PFSK-1 (cell line): ENCODE data around the gene TTC12.

ENCODE experiments used
- FOXP2 ChIP-seq: optimal IDR thresholded peaks from 2 replicates; pipeline ENCODE3; 2011; ENCODE audit warnings: borderline replicate concordance, control low read depth, inconsistent platforms; ENCODE audit not compliant: insufficient read depth; ENCODE audit errors: extremely low read length, extremely low read depth
- POLR2AphosphoS5 ChIP-seq: IDR thresholded peaks from 2 replicates; pipeline ENCODE4 v1.6.1; 2012; ENCODE audit warnings: low read depth, mild to moderate bottlenecking, control low read depth, low read length, moderate library complexity
- REST ChIP-seq, 2 experiments: IDR thresholded peaks; 2 replicates each; pipeline versions ENCODE4 v1.6.1 to v1.8.0; 2011 to 2012; ENCODE audit warnings: low read depth in 2 of 2, low read length in 2 of 2, control low read depth in 1 of 2, inconsistent platforms in 1 of 2, mild to moderate bottlenecking in 1 of 2, moderate library complexity in 1 of 2; ENCODE audit not compliant: insufficient read depth in 1 of 2
- SIN3A ChIP-seq: IDR thresholded peaks from 2 replicates; pipeline ENCODE4 v1.6.1; 2012; ENCODE audit warnings: mild to moderate bottlenecking, low read length, moderate library complexity, borderline replicate concordance; ENCODE audit not compliant: insufficient read depth
- TAF1 ChIP-seq: IDR thresholded peaks from 2 replicates; pipeline ENCODE4 v1.6.1; 2012; ENCODE audit warnings: low read length, control low read depth, borderline replicate concordance; ENCODE audit not compliant: insufficient read depth

Gene TTC12

GRCh38 chr11:113350336-113351067 is 36.1 kb downstream of the TTC12 start:
- no peak for TF ChIP-seq TAF1
- no peak for TF ChIP-seq POLR2AphosphoS5
- TF ChIP-seq SIN3A, result no peak
- TF ChIP-seq REST (IDR thresholded peaks at IDR 0.05; ENCODE audit: insufficient read depth in 1 of 2, low read depth in 2 of 2, low read length in 2 of 2), result no peak
- no peak for TF ChIP-seq FOXP2

GRCh38 chr11:113351068-113351450 is 36.7 kb downstream of the TTC12 start:
- TF ChIP-seq SIN3A (no peak), TAF1 (no peak), REST (IDR thresholded peaks at IDR 0.05; ENCODE audit: insufficient read depth in 1 of 2, low read depth in 2 of 2, low read length in 2 of 2) (no peak), FOXP2 (no peak), POLR2AphosphoS5 (no peak)

GRCh38 chr11:113351480-113351879 is 37.1 kb downstream of the TTC12 start:
- TF ChIP-seq SIN3A (no peak), TAF1 (no peak), REST (IDR thresholded peaks at IDR 0.05; ENCODE audit: insufficient read depth in 1 of 2, low read depth in 2 of 2, low read length in 2 of 2) (no peak), FOXP2 (no peak), POLR2AphosphoS5 (no peak)

- TF ChIP-seq SIN3A, result no peak
- TF ChIP-seq FOXP2, result no peak
Observed at GRCh38 chr11:113356203-113356602, 41.8 kb downstream of the TTC12 start.

GRCh38 chr11:113363406-113363805 is 49.0 kb downstream of the TTC12 start:
- TF ChIP-seq POLR2AphosphoS5 (no peak), FOXP2 (no peak), SIN3A (no peak), REST (IDR thresholded peaks at IDR 0.05; ENCODE audit: insufficient read depth in 1 of 2, low read depth in 2 of 2, low read length in 2 of 2) (no peak), TAF1 (no peak)
